ENCODE measurements around the gene PC. TPM values are rescaled to one million over a fixed set of nuclear protein-coding genes. Genes with fewer than 3 reads are reported as not detected.

Gene PC
- total RNA-seq, 1 experiment from 2014 or later: 22.5 TPM

DNA sequence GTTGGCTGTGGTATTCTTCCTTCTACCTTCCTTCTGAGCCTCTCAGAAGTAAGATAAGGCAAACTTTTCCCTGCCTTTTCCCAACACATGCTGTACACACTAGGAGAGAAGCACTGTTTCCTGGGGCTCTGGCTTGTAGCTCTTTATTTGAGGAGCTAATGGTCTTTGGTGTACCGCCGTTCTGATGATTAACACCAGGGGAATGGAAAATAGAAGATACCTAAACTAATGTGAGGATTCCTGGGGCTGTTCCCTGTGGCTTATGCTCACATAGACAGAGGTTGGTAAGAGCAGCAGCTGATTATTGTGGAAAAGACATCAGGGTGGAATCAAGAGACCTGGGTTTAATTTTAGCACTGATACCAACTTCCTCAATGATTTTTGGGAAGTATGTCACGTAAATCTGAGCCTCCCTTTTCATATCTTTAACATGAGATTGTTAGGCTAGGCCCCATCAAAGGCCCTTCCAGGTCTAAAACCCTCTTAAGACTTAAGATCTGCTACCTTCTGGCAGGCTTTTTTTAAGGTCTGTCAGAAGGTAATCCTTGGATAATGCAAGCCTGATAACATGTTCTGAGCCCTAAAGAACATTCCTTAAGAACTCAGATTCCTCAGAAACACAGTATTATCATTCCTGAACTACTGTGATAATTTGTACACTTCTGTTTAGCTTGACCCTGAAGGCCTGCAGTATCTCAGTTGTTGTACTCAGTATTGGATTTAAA is 139.8 kb downstream of the PC start:
- no peaks in the 10 kb centered on the region for H3K27me3 ChIP-seq (replicated peaks; ENCODE audit: control insufficient read depth, insufficient read depth, low read length)
- H3K4me1 ChIP-seq: peaks cover 41% of the 10 kb centered on the region
- intact Hi-C loops (cut with micrococcal nuclease; ENCODE audit: unreplicated experiment): loop anchor here (1.0 to 2.0 kb wide), 2 partner anchors 29 to 74 kb away; a partner anchor contains a TSS
- H3K36me3 Mint-ChIP-seq (ENCODE audit: insufficient read depth, unreplicated experiment): peaks cover 27% of the 10 kb centered on the region
- no peaks in the 10 kb centered on the region; the same call in 1 of the 2 replicates for H3K36me3 ChIP-seq (ENCODE audit: control insufficient read depth, insufficient read depth, low read length)
- no peak for TF ChIP-seq CTCF (IDR thresholded peaks at IDR 0.05; ENCODE audit: insufficient read depth in 1 of 2, low read depth in 1 of 2, low read length in 1 of 2, severe bottlenecking in 1 of 2, unreplicated experiment in 1 of 2)
- H3K9me3 Mint-ChIP-seq (ENCODE audit: unreplicated experiment): no peaks in the 10 kb centered on the region
- peak overlapping the region; percentile 48 for H3K27ac Mint-ChIP-seq (ENCODE audit: unreplicated experiment)
- no TSS peak for BruUV-seq (replicated peaks)
- ChIA-PET POLR2A (interaction anchor here (0.8 to 1.1 kb wide), 3 partner anchors 26 to 141 kb away, joined by 3 to 6 read pairs (median 3); partner anchors contain the start of gene RBM4B), CTCF (interaction anchor here (0.5 to 1.1 kb wide), 6 partner anchors 15 to 140 kb away, joined by 3 to 7 read pairs (median 3); no protein-coding TSS in a partner anchor)
- H3K27me3 Mint-ChIP-seq (ENCODE audit: insufficient read depth, unreplicated experiment): no peaks in the 10 kb centered on the region
- no peak overlapping the region for H3K4me3 Mint-ChIP-seq (ENCODE audit: unreplicated experiment)
- H3K4me1 Mint-ChIP-seq (ENCODE audit: low read depth, unreplicated experiment): peaks cover 13% of the 10 kb centered on the region
- DNase-seq: peak in 1 of 2 experiments; percentile 51
- H3K9me3 ChIP-seq: no peaks in the 10 kb centered on the region
- H3K4me3 ChIP-seq (ENCODE audit: low read depth, low read length): no peak overlapping the region

GRCh38 chr11:66815646-66816045 is 142.5 kb downstream of the PC start:
- Mint-ChIP-seq H3K27ac (ENCODE audit: unreplicated experiment) (no peak overlapping the region), H3K36me3 (ENCODE audit: insufficient read depth, unreplicated experiment) (peaks cover 21% of the 10 kb centered on the region), H3K4me3 (ENCODE audit: unreplicated experiment) (no peak overlapping the region), H3K4me1 (ENCODE audit: low read depth, unreplicated experiment) (peaks cover 11% of the 10 kb centered on the region), H3K9me3 (ENCODE audit: unreplicated experiment) (no peaks in the 10 kb centered on the region), H3K27me3 (ENCODE audit: insufficient read depth, unreplicated experiment) (no peaks in the 10 kb centered on the region)
- intact Hi-C loops (cut with micrococcal nuclease; ENCODE audit: unreplicated experiment): no loop called here
- BruUV-seq (replicated peaks): no TSS peak
- Histone ChIP-seq H3K9me3 (no peaks in the 10 kb centered on the region), H3K4me1 (peaks cover 37% of the 10 kb centered on the region), H3K4me3 (ENCODE audit: low read depth, low read length) (no peak overlapping the region), H3K27me3 (replicated peaks; ENCODE audit: control insufficient read depth, insufficient read depth, low read length) (no peaks in the 10 kb centered on the region), H3K36me3 (ENCODE audit: control insufficient read depth, insufficient read depth, low read length) (peaks cover 1% of the 10 kb centered on the region)
- TF ChIP-seq CTCF (IDR thresholded peaks at IDR 0.05; ENCODE audit: insufficient read depth in 1 of 2, low read depth in 1 of 2, low read length in 1 of 2, severe bottlenecking in 1 of 2, unreplicated experiment in 1 of 2): no peak
- CTCF ChIA-PET: no interaction called here
- POLR2A ChIA-PET: no interaction called here
- no peak for DNase-seq

- no peak for TF ChIP-seq CTCF (IDR thresholded peaks at IDR 0.05; ENCODE audit: insufficient read depth in 1 of 2, low read depth in 1 of 2, low read length in 1 of 2, severe bottlenecking in 1 of 2, unreplicated experiment in 1 of 2)
- intact Hi-C loops (cut with micrococcal nuclease; ENCODE audit: unreplicated experiment): no loop called here
- no peak overlapping the region for H3K4me3 Mint-ChIP-seq (ENCODE audit: unreplicated experiment)
- Histone ChIP-seq H3K9me3 (no peaks in the 10 kb centered on the region), H3K4me1 (peaks cover 29% of the 10 kb centered on the region), H3K4me3 (ENCODE audit: low read depth, low read length) (no peak overlapping the region), H3K36me3 (ENCODE audit: control insufficient read depth, insufficient read depth, low read length) (peaks cover 1% of the 10 kb centered on the region), H3K27me3 (replicated peaks; ENCODE audit: control insufficient read depth, insufficient read depth, low read length) (no peaks in the 10 kb centered on the region)
- BruUV-seq (replicated peaks): no TSS peak
- ChIA-PET POLR2A (no interaction called here), CTCF (no interaction called here)
- H3K36me3 Mint-ChIP-seq (ENCODE audit: insufficient read depth, unreplicated experiment): peaks cover 21% of the 10 kb centered on the region
- peaks cover 7% of the 10 kb centered on the region for H3K4me1 Mint-ChIP-seq (ENCODE audit: low read depth, unreplicated experiment)
- DNase-seq: no peak
- H3K9me3 Mint-ChIP-seq (ENCODE audit: unreplicated experiment): no peaks in the 10 kb centered on the region
- no peaks in the 10 kb centered on the region for H3K27me3 Mint-ChIP-seq (ENCODE audit: insufficient read depth, unreplicated experiment)
- no peak overlapping the region for H3K27ac Mint-ChIP-seq (ENCODE audit: unreplicated experiment)
Observed at GRCh38 chr11:66814678-66815077, 143.5 kb downstream of the PC start.

All from Caco-2 (cell line).